ENCODE measurements around the gene P2RY8.
"Not testable (repeated sequence)": the region's sequence is repeated elsewhere in the genome, so short reads cannot be mapped to it uniquely, and the experiment has no call there.

P2RY8 gene

GRCh38 chrX:1545776-1546408 lies 8.9 kb upstream of the P2RY8 start:
- no peak for DNase-seq (ENCODE audit: low read depth in 2 of 2)

DNA sequence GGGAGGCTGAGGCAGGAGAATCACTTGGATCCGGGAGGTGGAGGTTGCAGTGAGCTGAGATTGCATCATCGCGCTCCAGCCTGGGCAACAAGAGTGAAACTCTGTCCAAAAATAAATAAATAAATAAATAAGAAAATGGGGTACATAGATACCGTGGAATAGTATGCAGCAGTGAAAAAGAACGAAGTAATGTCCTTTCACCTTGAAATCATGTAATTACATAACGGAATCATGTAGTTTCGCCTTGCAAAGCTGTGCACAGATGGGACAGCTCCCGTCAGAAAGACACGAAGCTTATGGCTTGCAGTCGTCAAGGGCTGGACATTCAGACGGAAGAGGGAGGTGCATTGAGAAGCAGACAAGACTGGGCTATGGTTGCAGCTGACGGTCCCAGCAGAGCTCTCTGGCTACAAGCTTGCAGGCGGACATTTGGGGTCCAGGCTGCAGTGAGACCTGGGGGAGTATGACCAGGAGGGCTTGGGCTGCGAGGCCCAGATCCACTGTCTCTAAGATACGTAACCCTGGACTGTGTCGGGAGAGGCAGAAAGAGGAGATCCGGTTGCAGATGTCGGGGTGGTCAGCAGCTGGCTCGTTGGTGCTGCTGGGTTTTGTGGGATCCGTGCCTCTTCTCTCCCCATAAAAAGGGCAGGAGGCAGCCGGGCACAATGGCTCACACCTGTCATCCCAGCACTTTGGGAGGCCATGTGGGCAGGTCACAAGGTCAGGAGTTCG lies 6.2 kb upstream of the P2RY8 start:
- no peak for DNase-seq (ENCODE audit: low read depth in 2 of 2)

- not testable (repeated sequence) for DNase-seq (ENCODE audit: low read depth in 2 of 2)
Observed at GRCh38 chrX:1539146-1539545, 2.2 kb upstream of the P2RY8 start.

DNA sequence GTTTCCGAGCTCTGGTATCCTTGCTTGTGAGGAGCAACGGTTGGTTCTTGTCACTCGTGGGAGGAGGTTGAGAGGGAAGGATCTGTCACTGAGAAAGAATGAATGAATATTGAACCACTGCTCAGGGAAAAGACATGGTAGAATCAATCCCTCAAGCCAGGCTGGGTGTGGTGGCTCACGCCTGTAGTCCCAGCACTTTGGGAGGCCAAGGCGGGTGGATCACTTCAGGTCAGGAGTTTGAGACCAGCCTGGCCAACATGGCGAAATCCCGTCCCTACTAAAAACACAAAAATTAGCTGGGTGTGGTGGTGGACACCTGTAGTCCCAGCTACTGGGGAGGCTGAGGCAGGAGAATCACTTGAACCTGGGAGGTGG lies 718 bp upstream of the P2RY8 start:
- DNase-seq (ENCODE audit: low read depth in 2 of 2), result not testable (repeated sequence)

DNA sequence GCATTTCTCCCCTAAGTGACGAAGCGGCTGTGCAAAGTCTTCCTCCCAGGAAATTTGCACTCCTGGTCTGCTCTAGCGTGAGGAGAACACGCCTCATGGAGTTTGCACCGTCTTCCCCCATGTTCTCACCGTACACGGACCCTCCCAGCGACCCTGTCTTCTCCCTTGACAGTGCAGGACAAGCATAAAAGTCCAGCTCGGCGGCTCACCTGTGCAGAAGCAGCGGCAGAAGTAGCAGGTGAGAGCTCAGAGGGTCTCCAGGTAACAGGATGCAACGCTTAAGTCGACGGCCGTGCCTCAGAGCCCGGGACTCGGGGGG lies 314 bp downstream of the P2RY8 start:
- no peak for DNase-seq (ENCODE audit: low read depth in 2 of 2)

DNA sequence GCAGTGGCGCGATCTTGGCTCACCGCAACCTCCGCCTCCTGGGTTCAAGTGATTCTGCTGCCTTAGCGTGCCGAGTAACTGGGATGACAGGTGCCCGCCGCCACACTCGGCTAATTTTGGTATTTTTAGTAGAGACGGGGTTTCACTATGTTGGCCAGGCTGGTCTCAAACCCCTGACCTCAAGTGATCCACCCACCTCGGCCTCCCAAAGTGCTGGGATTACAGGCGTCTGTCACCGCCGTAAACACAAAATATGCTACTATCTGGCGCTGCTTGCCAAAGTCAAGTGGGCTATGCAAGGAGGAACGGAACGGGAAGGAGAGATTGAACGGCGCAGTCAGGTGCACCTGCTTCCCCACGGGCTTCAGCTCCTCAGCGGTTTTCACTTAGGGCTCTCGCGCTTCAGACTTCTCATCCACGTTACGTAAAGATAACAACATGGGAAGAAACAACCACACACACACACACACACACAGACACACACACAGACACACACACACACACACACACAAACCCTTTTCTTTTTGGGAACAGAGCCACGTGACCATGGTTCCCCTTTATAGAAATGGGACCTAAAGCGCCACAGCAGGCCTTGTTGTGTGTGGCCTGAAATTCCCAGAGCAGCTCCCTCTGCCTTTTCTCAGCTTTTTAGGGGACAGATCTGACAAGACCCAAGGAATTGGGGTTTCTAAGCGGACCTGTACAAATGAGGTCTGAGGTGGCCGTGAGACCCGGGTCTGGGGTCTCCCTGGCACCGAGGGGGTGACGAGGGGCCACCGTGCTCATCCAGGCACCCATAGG lies 1.5 kb downstream of the P2RY8 start:
- no peak for DNase-seq (ENCODE audit: low read depth in 2 of 2)

GRCh38 chrX:1534301-1535168 lies 2.5 kb downstream of the P2RY8 start:
- no peak for DNase-seq (ENCODE audit: low read depth in 2 of 2)

DNA sequence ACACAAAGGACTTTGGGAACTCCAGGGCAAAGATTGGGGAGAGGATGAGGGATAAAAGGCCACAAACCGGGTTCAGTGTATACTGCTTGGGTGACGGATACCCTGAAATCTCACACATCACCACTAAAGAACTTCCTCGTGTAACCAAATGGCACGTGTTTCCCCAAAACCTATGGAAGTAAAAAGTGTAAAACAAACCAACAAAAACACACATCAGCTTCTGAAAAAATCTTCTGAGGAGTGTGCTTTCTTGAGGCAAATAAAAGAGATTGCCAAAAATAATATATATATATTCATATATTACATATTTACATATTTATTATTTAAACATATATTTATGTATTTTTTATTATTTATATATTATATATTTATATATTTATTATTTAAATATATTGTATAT lies 3.9 kb downstream of the P2RY8 start:
- DNase-seq (ENCODE audit: low read depth in 2 of 2), result no peak

GRCh38 chrX:1531096-1531890 lies 5.7 kb downstream of the P2RY8 start:
- DNase-seq (ENCODE audit: low read depth in 2 of 2), result no peak

GRCh38 chrX:1529756-1530155 lies 7.2 kb downstream of the P2RY8 start:
- no peak for DNase-seq (ENCODE audit: low read depth in 2 of 2)

GRCh38 chrX:1529328-1529727 lies 7.7 kb downstream of the P2RY8 start:
- no peak for DNase-seq (ENCODE audit: low read depth in 2 of 2)

DNA sequence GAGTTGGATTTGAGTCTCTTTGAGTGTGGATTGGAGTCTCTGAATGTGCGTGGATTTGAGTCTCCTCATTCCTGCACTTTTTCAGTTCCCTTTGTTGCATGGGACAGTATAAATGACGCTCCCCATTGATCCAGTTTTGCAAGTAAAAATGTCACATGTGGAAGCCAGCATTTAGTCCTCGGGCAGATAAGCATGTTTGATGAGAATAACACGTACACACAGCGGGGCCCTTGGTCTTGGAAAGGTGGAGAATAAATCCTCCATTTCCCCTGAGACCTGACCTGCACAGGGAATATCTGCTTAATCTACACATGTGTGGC lies 8.1 kb downstream of the P2RY8 start:
- DNase-seq (ENCODE audit: low read depth in 2 of 2), result no peak

GRCh38 chrX:1528186-1528883 lies 8.7 kb downstream of the P2RY8 start:
- no peak for DNase-seq (ENCODE audit: low read depth in 2 of 2)

DNA sequence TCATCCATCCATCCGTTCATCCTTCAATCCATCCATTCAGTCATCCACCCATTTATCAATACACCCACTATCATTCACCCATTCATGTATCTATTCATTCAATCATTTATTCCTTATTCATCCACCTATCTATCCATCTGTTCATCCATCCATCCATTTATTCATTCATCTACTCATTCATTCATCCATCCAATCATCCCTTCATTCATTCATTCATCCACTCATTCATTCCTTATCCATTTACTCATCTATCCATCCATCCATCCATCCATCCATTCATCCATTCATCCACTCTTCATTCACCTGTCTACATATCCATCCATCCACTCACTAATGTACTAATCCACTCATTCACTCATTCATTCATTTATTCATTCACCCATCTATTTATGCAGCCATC lies 9.5 kb downstream of the P2RY8 start:
- DNase-seq (ENCODE audit: low read depth in 2 of 2), result no peak

DNA sequence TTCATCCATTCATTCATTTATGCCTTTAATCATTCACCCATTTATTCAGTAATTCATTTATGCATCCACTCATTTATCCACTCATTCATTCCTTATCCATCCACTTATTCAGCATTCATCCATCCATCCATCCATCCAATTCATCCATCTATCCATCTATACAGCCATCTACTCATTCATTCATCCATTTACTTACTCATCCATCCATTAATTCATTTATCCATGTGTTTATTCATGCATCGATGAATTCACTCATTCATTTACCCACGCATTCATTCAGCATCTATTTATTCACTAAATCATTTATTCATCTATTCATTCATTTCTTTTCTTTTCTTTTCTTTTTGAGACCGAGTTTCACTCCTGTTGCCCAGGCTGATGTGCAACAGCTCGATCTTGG lies 10.4 kb downstream of the P2RY8 start:
- no peak for DNase-seq (ENCODE audit: low read depth in 2 of 2)

- DNase-seq (ENCODE audit: low read depth in 2 of 2), result no peak
Observed at GRCh38 chrX:1525583-1526355, 11.2 kb downstream of the P2RY8 start.

- DNase-seq (ENCODE audit: low read depth in 2 of 2), result no peak
Observed at GRCh38 chrX:1524874-1525582, 12.0 kb downstream of the P2RY8 start.

DNA sequence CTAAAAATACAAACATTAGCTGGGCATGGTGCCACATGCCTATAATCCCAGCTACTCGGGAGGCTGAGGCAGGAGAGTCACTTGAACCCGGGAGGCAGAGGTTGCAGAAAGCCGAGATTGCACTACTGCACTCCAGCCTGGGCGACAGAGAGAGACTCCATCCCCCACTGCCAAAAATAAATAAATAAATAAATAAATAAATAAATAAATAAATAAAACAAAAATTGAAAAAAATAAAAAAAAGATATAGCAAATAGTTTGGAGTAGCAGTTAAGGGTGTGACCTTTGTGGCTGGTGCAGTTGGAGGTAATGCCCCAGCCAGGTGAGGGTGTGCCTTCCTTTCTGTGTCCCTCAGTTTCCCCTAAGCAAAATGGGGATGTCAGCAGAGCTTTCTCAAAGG lies 14.1 kb downstream of the P2RY8 start:
- DNase-seq (ENCODE audit: low read depth in 2 of 2), result not testable (repeated sequence)

DNA sequence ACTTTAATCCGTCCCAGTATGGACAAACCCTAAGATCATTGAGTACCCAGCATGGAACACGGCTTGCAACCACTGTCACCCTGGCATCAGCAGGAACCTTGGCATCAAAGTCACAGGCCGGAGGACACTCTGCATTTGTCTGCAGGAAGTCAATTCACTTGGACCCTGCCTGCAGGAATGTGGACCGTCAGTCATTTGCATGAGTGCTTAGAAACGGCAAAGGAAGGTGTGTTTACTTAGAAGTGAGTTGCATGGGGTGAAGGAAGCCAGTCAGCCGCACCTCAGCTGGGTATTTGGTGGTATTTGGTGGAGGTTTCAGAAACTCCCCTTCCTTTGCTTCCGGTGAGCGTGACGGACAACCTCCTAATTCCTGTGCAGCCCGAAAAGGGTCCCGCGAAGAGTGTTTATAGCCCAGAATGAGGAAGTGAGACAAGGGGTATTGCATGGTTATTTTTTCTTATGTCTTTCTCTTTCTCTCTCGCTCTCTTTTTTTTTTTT lies 15.5 kb downstream of the P2RY8 start:
- DNase-seq (ENCODE audit: low read depth in 2 of 2), result no peak

Data from fibroblast of skin of left biceps (primary cell).